Measurements from ENCODE around the gene SLC17A9. TPM values are rescaled to one million over a fixed set of nuclear protein-coding genes. Genes with fewer than 3 reads are reported as not detected.

SLC17A9 gene
- total RNA-seq, 1 experiment from 2014 or later: 37.6 TPM

- TF ChIP-seq POLR2AphosphoS5 (IDR thresholded peaks at IDR 0.05; ENCODE audit: low read depth, low read length) (no peak), ZBTB33 (IDR thresholded peaks at IDR 0.05; ENCODE audit: extremely low read depth, insufficient replicate concordance, low read length) (no peak), POLR2A (IDR thresholded peaks at IDR 0.05; ENCODE audit: borderline replicate concordance, extremely low read depth, insufficient read depth, insufficient read length) (no peak), EZH2phosphoT487 (IDR thresholded peaks at IDR 0.05; ENCODE audit: borderline replicate concordance) (no peak), MAX (IDR thresholded peaks at IDR 0.05) (no peak)
Measured at GRCh38 chr20:62920039-62920645, 32.4 kb upstream of the SLC17A9 start (continued).

GRCh38 chr20:62921119-62921687, 31.3 kb upstream of the SLC17A9 start:
- no TSS peak for BruUV-seq (replicated peaks)
- ATAC-seq: peak; percentile 78
- Histone ChIP-seq H3K27me3 (ENCODE audit: insufficient read depth, low read length) (no peaks in the 10 kb centered on the region), H3K36me3 (ENCODE audit: control insufficient read depth in 1 of 2, insufficient read depth in 2 of 2, low read length in 2 of 2) (no peaks in the 10 kb centered on the region; a peak in 1 of 4 replicates), H3K79me2 (ENCODE audit: insufficient read depth, low read length) (peaks cover 99% of the 10 kb centered on the region), H3K4me3 (replicated peaks in 1 of 2; ENCODE audit: low read depth in 1 of 2, low read length in 2 of 2) (no peak overlapping the region), H2AFZ (ENCODE audit: low read depth, low read length, poor library complexity, severe bottlenecking) (no peak overlapping the region), H3K9me3 (ENCODE audit: control insufficient read depth in 1 of 2, insufficient read depth in 1 of 2, low read depth in 1 of 2, low read length in 2 of 2) (no peaks in the 10 kb centered on the region), H3K4me2 (ENCODE audit: low read length) (peak overlapping the region; percentile 39; the same call in 1 of the 2 replicates), H3K4me1 (ENCODE audit: control insufficient read depth in 1 of 2, insufficient read depth in 2 of 2, low read length in 2 of 2) (peaks cover 47 to 63% of the 10 kb centered on the region in 2 experiments), H3K9ac (ENCODE audit: low read length) (no peak overlapping the region), H4K20me1 (ENCODE audit: insufficient read depth) (peaks cover 58% of the 10 kb centered on the region), H3K9me2 (ENCODE audit: insufficient read depth) (no peaks in the 10 kb centered on the region), H3K27ac (ENCODE audit: low read depth, low read length) (no peak overlapping the region)
- DNase-seq (ENCODE audit: low read depth, low spot score): peak; percentile 49
- RAD21 ChIA-PET (ENCODE audit: low non-redundant PET in 1 of 2, low total read pairs in 2 of 2, uncharacterized antibody in 2 of 2, unreplicated experiment in 2 of 2): no interaction called here
- POLR2A ChIA-PET: no interaction called here
- CTCF ChIA-PET: interaction anchor here (0.8 to 2.0 kb wide), 3 partner anchors 14 to 45 kb away, joined by 3 to 5 read pairs (median 3); no protein-coding TSS in a partner anchor
- no peak for TF ChIP-seq YY1 (IDR thresholded peaks at IDR 0.05; ENCODE audit: extremely low read depth, insufficient replicate concordance, low read depth, low read length)
- TF ChIP-seq ZNF274 (IDR thresholded peaks at IDR 0.05; ENCODE audit: low read depth, low read length): no peak
- peak; percentile 19; the same call in 1 of the 2 replicates for TF ChIP-seq RAD21 (IDR thresholded peaks at IDR 0.05; ENCODE audit: low read depth)
- TF ChIP-seq CTCF (IDR thresholded peaks at IDR 0.05 in 2 of 3, conservative IDR thresholded peaks at IDR 0.05 in 1 of 3; ENCODE audit: borderline replicate concordance in 1 of 3, insufficient read depth in 1 of 3, low read depth in 2 of 3, low read length in 2 of 3): peak; percentile 44 to 77 (median 65); a peak in 5 of 6 replicates
- intact Hi-C loops (cut with micrococcal nuclease): no loop called here
